ENCODE results near the gene GDAP2. TPM values are rescaled to one million over a fixed set of nuclear protein-coding genes. Genes with fewer than 3 reads are reported as not detected.

The GDAP2 gene
- total and polyA plus RNA-seq, 3 donors from 2014 or later, result 20.0 to 47.6 (median 44.7) TPM

DNA sequence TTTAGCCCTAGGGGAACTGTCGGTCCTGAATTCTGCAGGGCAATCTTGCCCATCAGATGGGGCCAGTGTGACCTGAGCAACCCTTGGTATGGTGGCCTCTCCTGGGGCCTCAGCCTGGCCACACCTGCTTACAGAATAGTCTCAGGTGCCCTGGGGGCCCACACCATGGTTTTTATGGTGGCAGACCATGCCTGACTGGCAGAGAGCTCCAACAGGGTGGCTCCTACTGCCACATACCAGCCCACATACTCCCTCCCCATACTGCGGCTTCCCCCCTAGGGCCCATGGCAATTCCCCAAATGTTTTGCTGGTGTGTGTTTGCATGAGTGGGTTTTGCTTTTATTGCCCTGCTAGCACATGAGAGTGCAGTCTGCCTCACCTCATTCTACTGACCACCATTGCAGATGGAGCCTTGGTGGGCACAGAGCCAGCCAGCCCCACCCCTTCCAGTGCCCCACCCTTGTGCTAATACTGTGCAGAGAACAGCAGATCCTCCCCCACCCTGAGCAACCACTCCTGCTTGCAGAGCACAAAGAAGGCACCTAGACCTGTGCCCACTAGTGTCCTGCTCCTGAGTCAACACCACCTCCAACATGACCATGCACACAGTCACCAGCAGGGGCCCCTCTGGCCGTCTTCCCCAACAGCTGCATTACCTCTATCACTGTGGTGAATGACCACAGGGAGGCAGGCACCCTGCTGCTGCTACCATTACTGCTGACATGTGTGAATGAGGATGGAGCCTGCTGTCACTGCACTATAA is 86.8 kb downstream of the GDAP2 start:
- no peaks in the 10 kb centered on the region for H3K4me1 ChIP-seq
- no peak overlapping the region for H3K4me3 ChIP-seq
- TF ChIP-seq CTCF (IDR thresholded peaks at IDR 0.05) (no peak), POLR2A (IDR thresholded peaks at IDR 0.05) (no peak)
- no peak for DNase-seq
- H3K27me3 ChIP-seq, result no peaks in the 10 kb centered on the region
- H3K27ac ChIP-seq, result no peak overlapping the region
- intact Hi-C loops (cut with DNase I; ENCODE audit: low total_unique reads), result no loop called here
- no peaks in the 10 kb centered on the region for H3K36me3 ChIP-seq (ENCODE audit: low read depth, missing control alignments)
- WGBS, 2 donors, result 79 to 80% methylated on average over 3 of the region's 3 CpGs
- no peaks in the 10 kb centered on the region for H3K9me3 ChIP-seq

GRCh38 chr1:117841117-117841650 is 88.2 kb downstream of the GDAP2 start:
- Histone ChIP-seq H3K4me1 (no peaks in the 10 kb centered on the region), H3K27ac (no peak overlapping the region), H3K36me3 (ENCODE audit: low read depth, missing control alignments) (no peaks in the 10 kb centered on the region), H3K4me3 (no peak overlapping the region), H3K9me3 (no peaks in the 10 kb centered on the region), H3K27me3 (no peaks in the 10 kb centered on the region)
- 88 to 95% methylated on average over 3 of the region's 3 CpGs for WGBS, 2 donors
- intact Hi-C loops (cut with DNase I; ENCODE audit: low total_unique reads), result no loop called here
- TF ChIP-seq POLR2A (IDR thresholded peaks at IDR 0.05) (no peak), CTCF (IDR thresholded peaks at IDR 0.05) (no peak)
- DNase-seq, result no peak

DNA sequence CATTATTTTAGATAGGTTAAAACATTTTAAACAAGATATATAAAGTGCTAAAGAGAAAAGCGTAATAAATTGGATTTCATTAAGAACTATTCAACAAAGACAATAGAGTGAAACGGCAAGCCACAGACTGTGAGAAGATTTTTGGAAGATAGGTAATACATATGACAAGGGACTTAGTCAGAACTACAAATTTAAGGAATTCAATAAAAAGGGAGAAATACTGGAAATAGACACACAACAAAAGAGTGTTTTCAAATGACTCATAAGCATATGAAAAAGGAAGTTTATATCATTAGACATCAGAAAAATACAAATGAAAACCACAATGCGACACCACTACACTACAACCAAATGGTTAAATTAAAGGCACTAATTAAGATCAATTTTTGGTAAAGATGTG is 90.5 kb downstream of the GDAP2 start:
- no peak for DNase-seq
- no peaks in the 10 kb centered on the region for H3K36me3 ChIP-seq (ENCODE audit: low read depth, missing control alignments)
- no peak overlapping the region for H3K4me3 ChIP-seq
- intact Hi-C loops (cut with DNase I; ENCODE audit: low total_unique reads), result no loop called here
- no peaks in the 10 kb centered on the region for H3K4me1 ChIP-seq
- no peaks in the 10 kb centered on the region for H3K9me3 ChIP-seq
- WGBS, 2 donors, result 94 to 96% methylated on average over 3 of the region's 3 CpGs
- H3K27ac ChIP-seq, result no peak overlapping the region
- no peaks in the 10 kb centered on the region for H3K27me3 ChIP-seq
- no peak for TF ChIP-seq POLR2A (IDR thresholded peaks at IDR 0.05)
- no peak for TF ChIP-seq CTCF (IDR thresholded peaks at IDR 0.05)

GRCh38 chr1:117836069-117836468 is 93.4 kb downstream of the GDAP2 start:
- H3K36me3 ChIP-seq (ENCODE audit: low read depth, missing control alignments), result no peaks in the 10 kb centered on the region
- intact Hi-C loops (cut with DNase I; ENCODE audit: low total_unique reads), result no loop called here
- 83 to 96% methylated on average over 1 of the region's 1 CpG for WGBS, 2 donors

More at GRCh38 chr1:117836069-117836468, 93.4 kb downstream of the GDAP2 start:
- no peak for DNase-seq
- no peak overlapping the region for H3K27ac ChIP-seq
- H3K4me1 ChIP-seq, result no peaks in the 10 kb centered on the region
- no peak overlapping the region for H3K4me3 ChIP-seq
- H3K9me3 ChIP-seq, result no peaks in the 10 kb centered on the region
- TF ChIP-seq POLR2A (IDR thresholded peaks at IDR 0.05) (no peak), CTCF (IDR thresholded peaks at IDR 0.05) (no peak)
- no peaks in the 10 kb centered on the region for H3K27me3 ChIP-seq
